Adrenal gland (tissue), 12 donors: ENCODE measurements around the gene EDAR. TPM values are rescaled to one million over a fixed set of nuclear protein-coding genes. Genes with fewer than 3 reads are reported as not detected.

Source experiments
- DNase-seq, 7 donors: peaks; one replicate each; pipeline ENCODE4 v3.0.0-alpha.2; 2019 to 2020
- H3K27ac ChIP-seq, 5 donors: fragments of 200-600 bp; sonication (generic) in 4 of 5; 1 replicate in 3 of 5; 2 replicates in 2 of 5; pipeline versions ENCODE4 v1.5.1 to v1.8.0; 2016 to 2020; ENCODE audit warnings: mild to moderate bottlenecking in 1 of 5
- H3K27me3 ChIP-seq: fragments of 200-600 bp; 2 replicates; pipeline ENCODE4 v1.8.0; 2021
- H3K36me3 ChIP-seq, 2 donors: fragments of 200-600 bp; replicated peaks in 1 of 2; 1 replicate in 1 of 2; 2 replicates in 1 of 2; pipeline versions ENCODE4 v1.5.1 to v1.8.0; 2018 to 2022
- H3K4me1 ChIP-seq, 2 donors: fragments of 200-600 bp; replicated peaks in 1 of 2; 1 replicate in 1 of 2; 2 replicates in 1 of 2; pipeline versions ENCODE4 v1.5.1 to v1.8.0; 2018 to 2021
- H3K4me3 ChIP-seq, 4 donors: fragments of 200-600 bp; sonication (generic) in 3 of 4; one replicate each; pipeline ENCODE4 v1.5.1; 2016 to 2018
- H3K9me3 ChIP-seq, 3 donors: fragments of 200-600 bp; sonication (generic) in 1 of 3; replicated peaks in 1 of 3; 1 replicate in 2 of 3; 2 replicates in 1 of 3; pipeline versions ENCODE4 v1.5.1 to v1.8.0; 2016 to 2021
- POLR2A ChIP-seq, 2 donors: fragments of 450-650 bp; IDR thresholded peaks; one replicate each; pipeline ENCODE4 v1.6.1; 2017; ENCODE audit warnings: antibody characterized with exemption in 2 of 2, mild to moderate bottlenecking in 2 of 2, moderate library complexity in 1 of 2
- WGBS, 4 donors: extraction: QIAGEN DNeasy Blood & Tissue Kit in 2 of 4; methylation state at CpG; one replicate each; pipeline versions ENCODE4 v1.1.5 to v1.1.7; 2013 to 2017; 5-methylcytosine and 5-hydroxymethylcytosine counted together
- intact Hi-C, 2 donors: fragments of 100-400 bp; cut with DNase I; formaldehyde crosslinking; loops; one replicate each; pipeline versions ENCODE4 v1.14.1 to v1.15.0; 2022 to 2023
- polyA plus RNA-seq, 3 donors: library from polyadenylated mRNA; stranded (reverse); fragments of 200-250 nt in 2 of 3; fragments of 350-450 nt in 1 of 3; fragmentation: Illumina TruSeq in 1 of 3; extraction: RNeasy Lipid Tissue Mini Kit (QIAGEN cat#74804) in 1 of 3; gene quantifications; one replicate each; pipeline ENCODE4 v1.2.3, GENCODE V29; 2013 to 2014
- total RNA-seq, 9 donors: library from RNA; depleted of rRNA in 4 of 9; stranded (reverse); fragments of >200 nt in 4 of 9; fragments of 120-200 nt in 1 of 9; fragmentation: NEBNext Ultra II Directional in 1 of 9; extraction: Animal tissue kit (Norgen Biotek cat#: 25700) in 1 of 9; gene quantifications; one replicate each; pipeline versions ENCODE4 v1.1.0 to v1.2.4, GENCODE V29; 2013 to 2023
- TF ChIP-seq, protein P1 (sequence below), 6 experiments: fragments of 450-650 bp in 4 of 6; fragments of 200-600 bp in 2 of 6; sonication (generic) in 1 of 6; IDR thresholded peaks; 1 replicate in 5 of 6; 2 replicates in 1 of 6; pipeline versions ENCODE4 v1.5.1 to v1.8.0; 2016 to 2021; ENCODE audit warnings: antibody characterized with exemption in 6 of 6, mild to moderate bottlenecking in 2 of 6, moderate library complexity in 1 of 6
- donor health status: healthy with polysubstance abuse.
- donor health status: Bipolar disorder and iron deficiency.
- donor health status: DM: yes; HTN: yes; CAD: no.
- donor health status: DM: no; HTN: no; CAD: no.
- donor health status: DM: no; HTN: no; CAD: no.
- donor health status: DM: yes; HTN: yes; CAD: no.

Gene EDAR
- total and polyA plus RNA-seq, 12 donors = not detected

DNA sequence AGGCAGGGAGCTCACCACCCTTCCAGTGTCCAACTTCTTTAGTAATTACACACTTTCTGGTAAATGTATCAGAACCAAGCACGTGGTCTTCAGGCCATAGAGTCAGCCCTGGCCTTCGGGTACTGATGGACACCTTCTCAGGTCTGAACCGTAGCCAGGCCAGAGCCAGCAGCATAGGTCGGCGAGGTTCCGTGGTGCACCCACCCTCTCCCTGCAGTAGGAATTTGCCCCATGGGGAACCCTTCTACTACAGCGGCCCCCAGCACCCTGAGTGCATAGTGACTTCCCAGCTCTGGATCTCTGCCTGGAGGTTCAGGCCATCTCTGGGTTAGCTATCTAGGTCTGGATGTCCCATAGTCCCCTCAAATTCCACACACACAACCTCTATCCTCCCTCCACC, 61.6 kb downstream of the EDAR start:
- no peak overlapping the region for H3K27ac ChIP-seq
- H3K27me3 ChIP-seq = no peaks in the 10 kb centered on the region
- no peaks in the 10 kb centered on the region for H3K36me3 ChIP-seq
- 71 to 100% (median 78%) methylated on average over 1 to 7 of the region's 7 CpGs for WGBS, 4 donors
- no peaks in the 10 kb centered on the region for H3K4me1 ChIP-seq
- no peak for DNase-seq
- intact Hi-C loops = loop anchor here in 1 of 2 donors (5.0 to 10.0 kb wide), 3 partner anchors 67 to 585 kb away; partner anchors contain the start of gene SH3RF3
- TF ChIP-seq, protein P1, sequence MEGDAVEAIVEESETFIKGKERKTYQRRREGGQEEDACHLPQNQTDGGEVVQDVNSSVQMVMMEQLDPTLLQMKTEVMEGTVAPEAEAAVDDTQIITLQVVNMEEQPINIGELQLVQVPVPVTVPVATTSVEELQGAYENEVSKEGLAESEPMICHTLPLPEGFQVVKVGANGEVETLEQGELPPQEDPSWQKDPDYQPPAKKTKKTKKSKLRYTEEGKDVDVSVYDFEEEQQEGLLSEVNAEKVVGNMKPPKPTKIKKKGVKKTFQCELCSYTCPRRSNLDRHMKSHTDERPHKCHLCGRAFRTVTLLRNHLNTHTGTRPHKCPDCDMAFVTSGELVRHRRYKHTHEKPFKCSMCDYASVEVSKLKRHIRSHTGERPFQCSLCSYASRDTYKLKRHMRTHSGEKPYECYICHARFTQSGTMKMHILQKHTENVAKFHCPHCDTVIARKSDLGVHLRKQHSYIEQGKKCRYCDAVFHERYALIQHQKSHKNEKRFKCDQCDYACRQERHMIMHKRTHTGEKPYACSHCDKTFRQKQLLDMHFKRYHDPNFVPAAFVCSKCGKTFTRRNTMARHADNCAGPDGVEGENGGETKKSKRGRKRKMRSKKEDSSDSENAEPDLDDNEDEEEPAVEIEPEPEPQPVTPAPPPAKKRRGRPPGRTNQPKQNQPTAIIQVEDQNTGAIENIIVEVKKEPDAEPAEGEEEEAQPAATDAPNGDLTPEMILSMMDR (IDR thresholded peaks at IDR 0.05) = no peak
- TF ChIP-seq POLR2A (IDR thresholded peaks at IDR 0.05) = no peak
- H3K9me3 ChIP-seq = no peaks in the 10 kb centered on the region
- H3K4me3 ChIP-seq = no peak overlapping the region

DNA sequence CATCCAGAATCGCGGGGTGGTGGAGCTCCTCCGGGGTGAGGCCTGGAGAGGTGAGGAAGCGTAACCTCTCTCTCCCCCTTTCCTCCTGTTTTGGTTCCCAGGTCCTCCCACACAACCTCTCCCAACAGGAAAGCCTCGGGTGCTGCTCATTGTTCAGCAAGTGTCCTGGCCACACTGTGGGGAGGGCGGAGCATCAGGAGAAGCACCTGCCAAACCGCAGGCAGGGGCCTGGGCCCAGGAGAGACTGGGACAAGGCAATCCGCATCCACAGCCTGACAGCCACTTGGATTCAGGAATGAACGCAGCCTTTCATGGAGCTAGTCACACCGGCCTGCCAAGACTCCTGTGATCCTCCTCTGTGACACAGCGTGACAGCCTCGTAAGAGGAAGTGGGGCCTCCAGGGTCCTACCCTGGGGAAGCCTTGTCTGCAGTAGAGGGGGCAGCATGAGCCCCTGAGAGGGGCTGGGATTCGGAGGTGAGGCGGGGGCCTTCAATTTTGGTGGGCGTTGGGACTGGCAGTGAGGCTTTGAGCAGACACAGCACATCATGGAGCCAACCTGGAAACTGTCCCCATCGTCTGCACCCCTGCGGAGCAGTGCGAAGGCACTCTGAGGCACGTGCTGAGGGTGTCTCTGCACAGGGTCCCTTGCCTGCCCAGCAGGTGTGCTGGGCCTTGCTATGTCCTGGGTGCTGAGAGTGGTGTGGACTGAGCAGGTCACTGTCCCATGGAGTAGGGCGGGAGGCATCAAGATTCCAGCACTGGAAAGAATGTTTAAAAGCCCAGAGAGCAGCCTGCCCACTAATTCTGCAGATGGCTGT, 62.2 kb downstream of the EDAR start:
- Histone ChIP-seq H3K9me3 (no peaks in the 10 kb centered on the region), H3K27ac (no peak overlapping the region), H3K4me1 (no peaks in the 10 kb centered on the region), H3K4me3 (no peak overlapping the region), H3K36me3 (no peaks in the 10 kb centered on the region), H3K27me3 (no peaks in the 10 kb centered on the region)
- intact Hi-C loops = loop anchor here in 1 of 2 donors (5.0 to 10.0 kb wide), 3 partner anchors 68 to 586 kb away; partner anchors contain the start of gene SH3RF3
- TF ChIP-seq, protein P1 (IDR thresholded peaks at IDR 0.05) = no peak
- TF ChIP-seq POLR2A (IDR thresholded peaks at IDR 0.05) = no peak
- DNase-seq = no peak
- 78 to 85% (median 83%) methylated on average over 12 to 20 of the region's 20 CpGs for WGBS, 4 donors

DNA sequence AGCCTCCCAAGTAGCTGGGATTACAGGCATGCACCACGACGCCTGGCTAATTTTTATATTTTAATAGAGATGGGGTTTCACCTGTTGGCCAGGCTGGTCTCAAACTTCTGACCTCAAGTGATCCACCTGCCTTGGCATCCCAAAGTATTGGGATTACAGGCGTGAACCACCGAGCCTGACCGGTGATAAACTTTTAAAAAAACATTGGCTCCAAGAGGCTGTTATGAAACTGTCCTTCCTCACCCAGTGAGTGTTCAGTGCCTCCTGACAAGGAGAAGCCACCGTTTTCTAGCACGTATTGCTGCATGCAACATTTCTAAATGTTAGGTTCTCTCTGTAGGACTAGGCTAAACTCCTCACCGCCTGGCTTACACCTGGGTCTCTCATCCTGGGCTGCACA, 63.3 kb downstream of the EDAR start:
- TF ChIP-seq, protein P1 (IDR thresholded peaks at IDR 0.05) = no peak
- TF ChIP-seq POLR2A (IDR thresholded peaks at IDR 0.05) = no peak
- Histone ChIP-seq H3K4me3 (no peak overlapping the region), H3K4me1 (no peaks in the 10 kb centered on the region), H3K9me3 (no peaks in the 10 kb centered on the region), H3K27ac (no peak overlapping the region), H3K36me3 (no peaks in the 10 kb centered on the region), H3K27me3 (no peaks in the 10 kb centered on the region)
- intact Hi-C loops = loop anchor here in 1 of 2 donors (5.0 to 10.0 kb wide), 3 partner anchors 69 to 587 kb away; partner anchors contain the start of gene SH3RF3
- DNase-seq = no peak
- WGBS, 4 donors = 71 to 91% (median 87%) methylated on average over 8 of the region's 8 CpGs

DNA sequence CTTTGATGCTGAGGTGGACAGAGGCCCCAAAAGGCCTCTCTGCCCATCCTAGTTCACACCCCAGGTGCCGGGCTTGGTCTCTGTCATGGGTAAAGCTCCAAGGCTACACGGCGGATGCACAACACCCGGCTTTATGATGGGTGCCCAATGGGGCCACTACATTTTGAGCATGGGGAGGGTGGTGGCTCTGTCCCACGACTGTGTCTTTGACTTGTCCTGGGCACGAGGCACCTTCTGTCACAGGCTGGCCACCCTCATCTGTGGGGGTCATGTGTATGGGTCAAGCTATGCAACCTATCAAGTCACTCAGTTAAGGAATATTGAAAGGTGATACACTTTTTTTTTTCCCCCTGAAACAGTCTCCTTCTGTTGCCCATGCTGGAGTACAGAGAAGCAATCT, 63.7 kb downstream of the EDAR start:
- intact Hi-C loops = loop anchor here in 1 of 2 donors (5.0 to 10.0 kb wide), 3 partner anchors 70 to 587 kb away; partner anchors contain the start of gene SH3RF3
- no peaks in the 10 kb centered on the region for H3K36me3 ChIP-seq
- H3K27ac ChIP-seq = no peak overlapping the region
- WGBS, 4 donors = 83 to 96% (median 89%) methylated on average over 5 to 6 of the region's 6 CpGs
- TF ChIP-seq, protein P1 (IDR thresholded peaks at IDR 0.05) = no peak
- TF ChIP-seq POLR2A (IDR thresholded peaks at IDR 0.05) = no peak
- no peak for DNase-seq
- no peaks in the 10 kb centered on the region for H3K9me3 ChIP-seq
- H3K4me3 ChIP-seq = no peak overlapping the region
- no peaks in the 10 kb centered on the region for H3K4me1 ChIP-seq
- H3K27me3 ChIP-seq = no peaks in the 10 kb centered on the region
